Panc1 (cell line): ENCODE measurements around the gene CCDC178. TPM values are rescaled to one million over a fixed set of nuclear protein-coding genes. Genes with fewer than 3 reads are reported as not detected.

Experiments
- ATAC-seq: fragments of 200-7000 bp; cut with Tn5 transposase; 2 replicates; pipeline ENCODE4 v1.9.1; 2020; ENCODE audit warnings: mild to moderate bottlenecking, moderate library complexity
- BruUV-seq: library from RNA; stranded (reverse); fragments of 400-500 nt; replicated peaks from 2 replicates; lab custom pipeline; 2021; lab: Mats Ljungman, UMichigan
- CTCF ChIA-PET: fragments of 300-600 bp; sonication (Branson Sonifier 250); formaldehyde crosslinking; loops from one replicate; lab custom pipeline; 2022; ENCODE audit warnings: antibody characterized with exemption; lab: Charles Lee
- POLR2A ChIA-PET: fragments of 300-600 bp; sonication (Branson Sonifier 250); formaldehyde crosslinking; loops from one replicate; lab custom pipeline; 2022; ENCODE audit warnings: antibody characterized with exemption; lab: Charles Lee
- DNase-seq: peaks from one replicate; pipeline ENCODE4 v3.0.0-alpha.2; 2010; ENCODE audit warnings: low read depth, low spot score
- H3K27ac ChIP-seq: 2 replicates; pipeline ENCODE4 v1.5.1; 2011; ENCODE audit warnings: mild to moderate bottlenecking, low read length, inconsistent platforms
- H3K27me3 ChIP-seq: fragments of 200-500 bp; sonication (Bioruptor generic); 2 replicates; pipeline ENCODE4 v1.6.0; 2014; ENCODE audit warnings: low read length, inconsistent platforms; ENCODE audit not compliant: control insufficient read depth, insufficient read depth
- H3K36me3 ChIP-seq: fragments of 200-500 bp; sonication (Bioruptor generic); 2 replicates; pipeline ENCODE4 v1.5.1; 2014; ENCODE audit warnings: inconsistent platforms, mild to moderate bottlenecking, low read length, moderate library complexity; ENCODE audit not compliant: control insufficient read depth, insufficient read depth
- H3K4me1 ChIP-seq: 2 replicates; pipeline ENCODE4 v1.5.1; 2011; ENCODE audit warnings: inconsistent platforms, mild to moderate bottlenecking, low read length, moderate library complexity; ENCODE audit not compliant: control insufficient read depth, insufficient read depth
- H3K4me3 ChIP-seq, 2 experiments: 2 replicates each; pipeline ENCODE4 v1.5.1; 2011 to 2012; ENCODE audit warnings: low read depth in 2 of 2, low read length in 2 of 2, mild to moderate bottlenecking in 2 of 2, inconsistent platforms in 1 of 2, moderate library complexity in 1 of 2
- H3K9me3 ChIP-seq: fragments of 200-500 bp; sonication (Bioruptor generic); 2 replicates; pipeline ENCODE4 v1.5.1; 2014; ENCODE audit warnings: low read depth, mild to moderate bottlenecking, inconsistent platforms, low read length, moderate library complexity; ENCODE audit not compliant: control insufficient read depth, insufficient read depth
- POLR2AphosphoS5 ChIP-seq: IDR thresholded peaks from 2 replicates; pipeline ENCODE4 v1.6.1; 2012; ENCODE audit warnings: mild to moderate bottlenecking, low read depth, low read length, moderate library complexity
- REST ChIP-seq, 2 experiments: IDR thresholded peaks; 2 replicates each; pipeline ENCODE4 v1.6.1; 2011 to 2012; ENCODE audit warnings: low read depth in 2 of 2, control low read depth in 1 of 2, low read length in 1 of 2, mild to moderate bottlenecking in 1 of 2, moderate library complexity in 1 of 2; ENCODE audit not compliant: insufficient read depth in 1 of 2
- SIN3A ChIP-seq: IDR thresholded peaks from 2 replicates; pipeline ENCODE4 v1.6.1; 2012; ENCODE audit warnings: low read depth, mild to moderate bottlenecking, low read length, moderate library complexity, borderline replicate concordance; ENCODE audit not compliant: insufficient read depth
- TCF7L2 ChIP-seq: IDR thresholded peaks from 2 replicates; pipeline ENCODE4 v1.6.1; 2011; ENCODE audit warnings: mild to moderate bottlenecking, low read depth, low read length, inconsistent platforms
- in situ Hi-C: cut with HindIII; loops from 2 replicates; pipeline ENCODE4 v1.10.0; 2016; ENCODE audit warnings: low sequenced_read_pairs, low pct_unique_long_range_greater_than_20kb
- intact Hi-C: fragments of 100-400 bp; cut with micrococcal nuclease; formaldehyde crosslinking; loops from one replicate; pipeline ENCODE4 v1.10.0; 2022; ENCODE audit not compliant: unreplicated experiment
- total RNA-seq: library from RNA; stranded (reverse); gene quantifications from one replicate; pipeline ENCODE4 v1.2.1, GENCODE V29; 2021; ENCODE audit not compliant: unreplicated experiment
- TF ChIP-seq, protein P1 (sequence below): fragments of 450-650 bp; IDR thresholded peaks from 2 replicates; pipeline ENCODE4 v1.5.1; 2017; ENCODE audit warnings: mild to moderate bottlenecking

Gene CCDC178
- total RNA-seq, 1 experiment from 2014 or later, result not detected

- in situ Hi-C loops, result no loop called here
- no peaks in the 10 kb centered on the region for H3K4me1 ChIP-seq
- CTCF ChIA-PET, result interaction anchor here (0.7 to 1.3 kb wide), 3 partner anchors 264 to 530 kb away, joined by 4 to 6 read pairs (median 4); no protein-coding TSS in a partner anchor
- no peak for TF ChIP-seq SIN3A
- TF ChIP-seq, protein P1, sequence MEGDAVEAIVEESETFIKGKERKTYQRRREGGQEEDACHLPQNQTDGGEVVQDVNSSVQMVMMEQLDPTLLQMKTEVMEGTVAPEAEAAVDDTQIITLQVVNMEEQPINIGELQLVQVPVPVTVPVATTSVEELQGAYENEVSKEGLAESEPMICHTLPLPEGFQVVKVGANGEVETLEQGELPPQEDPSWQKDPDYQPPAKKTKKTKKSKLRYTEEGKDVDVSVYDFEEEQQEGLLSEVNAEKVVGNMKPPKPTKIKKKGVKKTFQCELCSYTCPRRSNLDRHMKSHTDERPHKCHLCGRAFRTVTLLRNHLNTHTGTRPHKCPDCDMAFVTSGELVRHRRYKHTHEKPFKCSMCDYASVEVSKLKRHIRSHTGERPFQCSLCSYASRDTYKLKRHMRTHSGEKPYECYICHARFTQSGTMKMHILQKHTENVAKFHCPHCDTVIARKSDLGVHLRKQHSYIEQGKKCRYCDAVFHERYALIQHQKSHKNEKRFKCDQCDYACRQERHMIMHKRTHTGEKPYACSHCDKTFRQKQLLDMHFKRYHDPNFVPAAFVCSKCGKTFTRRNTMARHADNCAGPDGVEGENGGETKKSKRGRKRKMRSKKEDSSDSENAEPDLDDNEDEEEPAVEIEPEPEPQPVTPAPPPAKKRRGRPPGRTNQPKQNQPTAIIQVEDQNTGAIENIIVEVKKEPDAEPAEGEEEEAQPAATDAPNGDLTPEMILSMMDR, result peak; percentile 91
- peak; percentile 68 for DNase-seq
- H3K9me3 ChIP-seq, result no peaks in the 10 kb centered on the region
- POLR2A ChIA-PET, result no interaction called here
- no peaks in the 10 kb centered on the region for H3K36me3 ChIP-seq
- intact Hi-C loops, result loop anchor here (1.0 to 5.0 kb wide), 2 partner anchors 264 to 531 kb away; no protein-coding TSS in a partner anchor
- ATAC-seq, result peak; percentile 84
- no peaks in the 10 kb centered on the region for H3K27me3 ChIP-seq
- no peak overlapping the region for H3K4me3 ChIP-seq
- BruUV-seq, result no TSS peak
- no peak overlapping the region for H3K27ac ChIP-seq
Observed at GRCh38 chr18:33231474-33232317, 208.8 kb downstream of the CCDC178 start.

DNA sequence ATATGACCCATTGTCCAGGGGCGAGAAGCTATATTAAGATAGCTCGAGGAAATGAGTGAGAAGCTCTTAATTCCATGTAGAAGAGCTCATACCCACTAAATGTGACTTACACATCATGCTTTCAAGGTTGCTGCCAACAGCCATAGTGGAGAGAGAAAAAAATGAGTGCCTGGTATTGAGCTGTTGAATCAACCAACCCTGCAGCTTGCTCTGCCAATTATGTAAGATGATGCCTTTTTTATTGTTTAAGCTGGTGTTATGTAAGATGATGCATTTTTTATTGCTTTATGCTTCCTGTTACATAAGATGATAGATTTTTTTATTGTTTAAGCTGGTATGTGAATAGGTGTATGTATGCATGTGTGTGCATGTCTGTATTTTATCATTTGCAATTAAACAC is 228.2 kb downstream of the CCDC178 start:
- POLR2A ChIA-PET, result no interaction called here
- H3K27me3 ChIP-seq, result no peaks in the 10 kb centered on the region
- no TSS peak for BruUV-seq
- H3K4me1 ChIP-seq, result no peaks in the 10 kb centered on the region
- ATAC-seq (no peak), DNase-seq (no peak)
- TF ChIP-seq REST (IDR thresholded peaks at IDR 0.05; ENCODE audit: insufficient read depth in 1 of 2, low read depth in 2 of 2, low read length in 1 of 2), result no peak
- TF ChIP-seq, protein P1, result no peak
- no peak for TF ChIP-seq TCF7L2
- no peak for TF ChIP-seq POLR2AphosphoS5
- no peak for TF ChIP-seq SIN3A
- no peak overlapping the region for H3K27ac ChIP-seq
- no peaks in the 10 kb centered on the region for H3K9me3 ChIP-seq
- in situ Hi-C loops, result no loop called here
- intact Hi-C loops, result no loop called here
- CTCF ChIA-PET, result no interaction called here
- no peak overlapping the region for H3K4me3 ChIP-seq
- no peaks in the 10 kb centered on the region for H3K36me3 ChIP-seq
